ENCODE results near the gene CEP72.

The CEP72 gene

DNA sequence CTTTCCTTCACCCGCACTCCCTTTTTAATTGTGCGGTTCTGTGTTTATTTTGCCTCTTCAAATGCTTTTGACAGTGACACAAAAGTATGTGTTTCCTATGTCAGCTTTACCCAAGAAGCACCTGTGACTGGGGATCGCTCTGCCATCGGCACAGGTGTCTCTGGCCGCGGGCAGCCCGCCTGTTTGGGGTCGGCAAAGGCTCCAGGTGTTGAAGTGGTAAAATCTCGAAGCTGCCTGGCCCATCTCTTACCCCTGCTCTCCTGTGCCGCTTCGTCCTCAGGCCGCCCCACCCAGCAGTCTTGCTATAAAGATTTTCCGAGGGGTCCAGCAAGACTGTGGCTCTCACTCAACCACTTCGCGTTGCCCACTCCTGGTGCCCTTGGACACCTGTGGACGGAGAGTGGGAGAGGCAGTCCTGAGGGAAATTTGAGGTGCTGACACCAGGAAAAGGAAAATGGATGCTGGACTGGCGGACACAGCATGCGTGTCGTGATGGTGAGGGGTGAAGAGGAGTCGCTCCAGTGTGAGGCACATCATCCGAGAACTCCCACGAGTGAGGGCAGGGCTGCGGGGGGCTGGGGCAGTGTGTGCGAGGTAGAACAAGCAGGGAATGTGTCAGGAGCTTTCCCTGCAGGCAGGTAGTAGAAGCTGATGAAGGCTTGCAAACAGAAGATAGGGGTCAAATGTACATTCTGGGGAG is 29.1 kb upstream of the CEP72 start:
- H3K4me3 ChIP-seq (ENCODE audit: low read depth, low read length): no peak overlapping the region
- TF ChIP-seq POLR2A (IDR thresholded peaks at IDR 0.05; ENCODE audit: extremely low read depth, insufficient read length) (no peak), MYC (IDR thresholded peaks at IDR 0.05; ENCODE audit: low read depth, low read length) (no peak)
- TF ChIP-seq, protein P1, sequence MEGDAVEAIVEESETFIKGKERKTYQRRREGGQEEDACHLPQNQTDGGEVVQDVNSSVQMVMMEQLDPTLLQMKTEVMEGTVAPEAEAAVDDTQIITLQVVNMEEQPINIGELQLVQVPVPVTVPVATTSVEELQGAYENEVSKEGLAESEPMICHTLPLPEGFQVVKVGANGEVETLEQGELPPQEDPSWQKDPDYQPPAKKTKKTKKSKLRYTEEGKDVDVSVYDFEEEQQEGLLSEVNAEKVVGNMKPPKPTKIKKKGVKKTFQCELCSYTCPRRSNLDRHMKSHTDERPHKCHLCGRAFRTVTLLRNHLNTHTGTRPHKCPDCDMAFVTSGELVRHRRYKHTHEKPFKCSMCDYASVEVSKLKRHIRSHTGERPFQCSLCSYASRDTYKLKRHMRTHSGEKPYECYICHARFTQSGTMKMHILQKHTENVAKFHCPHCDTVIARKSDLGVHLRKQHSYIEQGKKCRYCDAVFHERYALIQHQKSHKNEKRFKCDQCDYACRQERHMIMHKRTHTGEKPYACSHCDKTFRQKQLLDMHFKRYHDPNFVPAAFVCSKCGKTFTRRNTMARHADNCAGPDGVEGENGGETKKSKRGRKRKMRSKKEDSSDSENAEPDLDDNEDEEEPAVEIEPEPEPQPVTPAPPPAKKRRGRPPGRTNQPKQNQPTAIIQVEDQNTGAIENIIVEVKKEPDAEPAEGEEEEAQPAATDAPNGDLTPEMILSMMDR (IDR thresholded peaks at IDR 0.05; ENCODE audit: low read depth, low read length): no peak
- TF ChIP-seq, protein P2, sequence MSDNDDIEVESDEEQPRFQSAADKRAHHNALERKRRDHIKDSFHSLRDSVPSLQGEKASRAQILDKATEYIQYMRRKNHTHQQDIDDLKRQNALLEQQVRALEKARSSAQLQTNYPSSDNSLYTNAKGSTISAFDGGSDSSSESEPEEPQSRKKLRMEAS (IDR thresholded peaks at IDR 0.05; ENCODE audit: low read depth, low read length): no peak
- DNase-seq (ENCODE audit: low read depth): no peak

DNA sequence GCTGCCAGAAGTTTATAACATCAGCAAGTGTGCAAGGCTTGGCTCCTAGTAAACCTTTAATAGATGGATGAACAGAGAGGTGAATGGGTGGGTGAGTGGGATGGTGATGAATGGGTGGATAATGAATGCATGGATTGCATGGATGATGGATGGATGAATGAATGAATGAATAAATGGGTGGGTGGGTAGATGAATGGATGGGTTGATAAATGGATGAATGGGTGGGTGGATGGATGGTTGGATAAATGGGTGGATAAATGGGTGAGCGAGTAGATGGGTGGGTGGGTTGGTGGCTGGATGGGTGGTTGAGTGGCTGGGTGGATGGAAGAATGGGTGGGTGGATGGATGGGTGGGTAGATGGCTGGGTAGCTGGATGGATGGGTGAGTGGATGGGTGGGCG is 28.5 kb upstream of the CEP72 start:
- H3K4me3 ChIP-seq (ENCODE audit: low read depth, low read length): no peak overlapping the region
- DNase-seq (ENCODE audit: low read depth): no peak
- TF ChIP-seq POLR2A (IDR thresholded peaks at IDR 0.05; ENCODE audit: extremely low read depth, insufficient read length) (no peak), MYC (IDR thresholded peaks at IDR 0.05; ENCODE audit: low read depth, low read length) (no peak)
- TF ChIP-seq, protein P1 (IDR thresholded peaks at IDR 0.05; ENCODE audit: low read depth, low read length): no peak
- TF ChIP-seq, protein P2 (IDR thresholded peaks at IDR 0.05; ENCODE audit: low read depth, low read length): no peak

- no peak for DNase-seq (ENCODE audit: low read depth)
- TF ChIP-seq MYC (IDR thresholded peaks at IDR 0.05; ENCODE audit: low read depth, low read length): no peak
- no peak for TF ChIP-seq POLR2A (IDR thresholded peaks at IDR 0.05; ENCODE audit: extremely low read depth, insufficient read length)
- TF ChIP-seq, protein P2 (IDR thresholded peaks at IDR 0.05; ENCODE audit: low read depth, low read length): no peak
- TF ChIP-seq, protein P1 (IDR thresholded peaks at IDR 0.05; ENCODE audit: low read depth, low read length): no peak
- H3K4me3 ChIP-seq (ENCODE audit: low read depth, low read length): no peak overlapping the region
Measured at GRCh38 chr5:584216-584615, 27.9 kb upstream of the CEP72 start.

GRCh38 chr5:584846-585245 is 27.3 kb upstream of the CEP72 start:
- no peak for TF ChIP-seq MYC (IDR thresholded peaks at IDR 0.05; ENCODE audit: low read depth, low read length)
- TF ChIP-seq POLR2A (IDR thresholded peaks at IDR 0.05; ENCODE audit: extremely low read depth, insufficient read length): no peak
- TF ChIP-seq, protein P1 (IDR thresholded peaks at IDR 0.05; ENCODE audit: low read depth, low read length): no peak
- TF ChIP-seq, protein P2 (IDR thresholded peaks at IDR 0.05; ENCODE audit: low read depth, low read length): no peak
- DNase-seq (ENCODE audit: low read depth): no peak
- no peak overlapping the region for H3K4me3 ChIP-seq (ENCODE audit: low read depth, low read length)

GRCh38 chr5:585556-585955 is 26.6 kb upstream of the CEP72 start:
- no peak overlapping the region for H3K4me3 ChIP-seq (ENCODE audit: low read depth, low read length)
- no peak for TF ChIP-seq POLR2A (IDR thresholded peaks at IDR 0.05; ENCODE audit: extremely low read depth, insufficient read length)
- TF ChIP-seq, protein P2 (IDR thresholded peaks at IDR 0.05; ENCODE audit: low read depth, low read length): no peak
- no peak for DNase-seq (ENCODE audit: low read depth)

GRCh38 chr5:585962-586628 is 26.0 kb upstream of the CEP72 start:
- TF ChIP-seq MYC (IDR thresholded peaks at IDR 0.05; ENCODE audit: low read depth, low read length) (no peak), POLR2A (IDR thresholded peaks at IDR 0.05; ENCODE audit: extremely low read depth, insufficient read length) (no peak)
- TF ChIP-seq, protein P2 (IDR thresholded peaks at IDR 0.05; ENCODE audit: low read depth, low read length): no peak
- TF ChIP-seq, protein P1 (IDR thresholded peaks at IDR 0.05; ENCODE audit: low read depth, low read length): no peak
- DNase-seq (ENCODE audit: low read depth): no peak
- no peak overlapping the region for H3K4me3 ChIP-seq (ENCODE audit: low read depth, low read length)

All from NB4 (cell line).